ENCODE measurements around the gene KCND3.
"Not testable (repeated sequence)": the region's sequence is repeated elsewhere in the genome, so short reads cannot be mapped to it uniquely, and the experiment has no call there.

The KCND3 gene

DNA sequence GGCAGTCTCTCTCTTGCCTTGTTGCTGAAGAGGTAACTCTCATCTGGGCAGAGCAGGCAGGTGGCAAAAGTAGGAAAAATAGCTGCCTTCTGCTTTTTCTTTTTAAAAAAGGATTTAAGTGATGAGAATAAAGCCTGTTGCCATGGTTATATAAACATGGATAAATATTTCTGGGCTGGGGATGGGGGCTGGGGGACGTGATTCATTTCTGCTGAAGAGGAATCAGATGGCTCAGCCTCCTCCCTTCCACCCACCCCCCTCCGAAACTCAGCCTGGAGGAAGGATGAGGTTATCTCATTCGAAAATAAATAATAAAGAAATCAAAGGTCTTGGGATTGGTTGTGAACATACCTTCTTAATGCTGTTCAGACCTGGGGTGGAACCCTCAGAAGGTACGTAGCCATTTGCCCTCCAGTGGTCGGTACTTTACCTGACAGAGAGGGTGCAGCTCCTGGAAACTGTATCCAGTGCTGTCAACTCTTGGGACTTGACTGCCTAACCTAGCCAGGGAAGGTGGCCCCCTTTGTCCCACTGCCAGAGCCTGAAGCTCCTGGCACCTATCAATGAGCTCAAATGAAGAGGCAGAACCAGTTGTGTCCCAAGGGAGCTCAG is 246.4 kb downstream of the KCND3 start:
- TF ChIP-seq OSR1 (CRISPR knock-in tag; IDR thresholded peaks at IDR 0.05) (no peak), CSDC2 (CRISPR knock-in tag; IDR thresholded peaks at IDR 0.05) (no peak), RARB (CRISPR knock-in tag; IDR thresholded peaks at IDR 0.05) (no peak), ESRRG (CRISPR knock-in tag; IDR thresholded peaks at IDR 0.05) (no peak), ZNF8 (CRISPR knock-in tag; IDR thresholded peaks at IDR 0.05) (no peak), ZNF565 (CRISPR knock-in tag; conservative IDR thresholded peaks at IDR 0.05; ENCODE audit: low read depth) (no peak), TCF4 (CRISPR knock-in tag; IDR thresholded peaks at IDR 0.05; ENCODE audit: borderline replicate concordance) (no peak), ZFP3 (CRISPR knock-in tag; IDR thresholded peaks at IDR 0.05) (no peak), TOX (CRISPR knock-in tag; IDR thresholded peaks at IDR 0.05; ENCODE audit: borderline replicate concordance) (no peak), ARNTL (CRISPR knock-in tag; IDR thresholded peaks at IDR 0.05; ENCODE audit: borderline replicate concordance, low read depth) (no peak), ISL1 (CRISPR knock-in tag; IDR thresholded peaks at IDR 0.05) (no peak), PPARA (CRISPR knock-in tag; IDR thresholded peaks at IDR 0.05; ENCODE audit: borderline replicate concordance) (no peak), ZC3H10 (CRISPR knock-in tag; IDR thresholded peaks at IDR 0.05) (no peak), GLIS3 (CRISPR knock-in tag; IDR thresholded peaks at IDR 0.05) (no peak), ZFP30 (CRISPR knock-in tag; IDR thresholded peaks at IDR 0.05) (no peak)
- TF ChIP-seq, protein P1, sequence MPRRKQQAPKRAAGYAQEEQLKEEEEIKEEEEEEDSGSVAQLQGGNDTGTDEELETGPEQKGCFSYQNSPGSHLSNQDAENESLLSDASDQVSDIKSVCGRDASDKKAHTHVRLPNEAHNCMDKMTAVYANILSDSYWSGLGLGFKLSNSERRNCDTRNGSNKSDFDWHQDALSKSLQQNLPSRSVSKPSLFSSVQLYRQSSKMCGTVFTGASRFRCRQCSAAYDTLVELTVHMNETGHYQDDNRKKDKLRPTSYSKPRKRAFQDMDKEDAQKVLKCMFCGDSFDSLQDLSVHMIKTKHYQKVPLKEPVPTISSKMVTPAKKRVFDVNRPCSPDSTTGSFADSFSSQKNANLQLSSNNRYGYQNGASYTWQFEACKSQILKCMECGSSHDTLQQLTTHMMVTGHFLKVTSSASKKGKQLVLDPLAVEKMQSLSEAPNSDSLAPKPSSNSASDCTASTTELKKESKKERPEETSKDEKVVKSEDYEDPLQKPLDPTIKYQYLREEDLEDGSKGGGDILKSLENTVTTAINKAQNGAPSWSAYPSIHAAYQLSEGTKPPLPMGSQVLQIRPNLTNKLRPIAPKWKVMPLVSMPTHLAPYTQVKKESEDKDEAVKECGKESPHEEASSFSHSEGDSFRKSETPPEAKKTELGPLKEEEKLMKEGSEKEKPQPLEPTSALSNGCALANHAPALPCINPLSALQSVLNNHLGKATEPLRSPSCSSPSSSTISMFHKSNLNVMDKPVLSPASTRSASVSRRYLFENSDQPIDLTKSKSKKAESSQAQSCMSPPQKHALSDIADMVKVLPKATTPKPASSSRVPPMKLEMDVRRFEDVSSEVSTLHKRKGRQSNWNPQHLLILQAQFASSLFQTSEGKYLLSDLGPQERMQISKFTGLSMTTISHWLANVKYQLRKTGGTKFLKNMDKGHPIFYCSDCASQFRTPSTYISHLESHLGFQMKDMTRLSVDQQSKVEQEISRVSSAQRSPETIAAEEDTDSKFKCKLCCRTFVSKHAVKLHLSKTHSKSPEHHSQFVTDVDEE (CRISPR knock-in tag; IDR thresholded peaks at IDR 0.05): no peak
- TF ChIP-seq, protein P2, sequence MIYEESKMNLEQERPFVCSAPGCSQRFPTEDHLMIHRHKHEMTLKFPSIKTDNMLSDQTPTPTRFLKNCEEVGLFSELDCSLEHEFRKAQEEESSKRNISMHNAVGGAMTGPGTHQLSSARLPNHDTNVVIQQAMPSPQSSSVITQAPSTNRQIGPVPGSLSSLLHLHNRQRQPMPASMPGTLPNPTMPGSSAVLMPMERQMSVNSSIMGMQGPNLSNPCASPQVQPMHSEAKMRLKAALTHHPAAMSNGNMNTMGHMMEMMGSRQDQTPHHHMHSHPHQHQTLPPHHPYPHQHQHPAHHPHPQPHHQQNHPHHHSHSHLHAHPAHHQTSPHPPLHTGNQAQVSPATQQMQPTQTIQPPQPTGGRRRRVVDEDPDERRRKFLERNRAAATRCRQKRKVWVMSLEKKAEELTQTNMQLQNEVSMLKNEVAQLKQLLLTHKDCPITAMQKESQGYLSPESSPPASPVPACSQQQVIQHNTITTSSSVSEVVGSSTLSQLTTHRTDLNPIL (CRISPR knock-in tag; IDR thresholded peaks at IDR 0.05; ENCODE audit: low read depth): no peak
- TF ChIP-seq, protein P3, sequence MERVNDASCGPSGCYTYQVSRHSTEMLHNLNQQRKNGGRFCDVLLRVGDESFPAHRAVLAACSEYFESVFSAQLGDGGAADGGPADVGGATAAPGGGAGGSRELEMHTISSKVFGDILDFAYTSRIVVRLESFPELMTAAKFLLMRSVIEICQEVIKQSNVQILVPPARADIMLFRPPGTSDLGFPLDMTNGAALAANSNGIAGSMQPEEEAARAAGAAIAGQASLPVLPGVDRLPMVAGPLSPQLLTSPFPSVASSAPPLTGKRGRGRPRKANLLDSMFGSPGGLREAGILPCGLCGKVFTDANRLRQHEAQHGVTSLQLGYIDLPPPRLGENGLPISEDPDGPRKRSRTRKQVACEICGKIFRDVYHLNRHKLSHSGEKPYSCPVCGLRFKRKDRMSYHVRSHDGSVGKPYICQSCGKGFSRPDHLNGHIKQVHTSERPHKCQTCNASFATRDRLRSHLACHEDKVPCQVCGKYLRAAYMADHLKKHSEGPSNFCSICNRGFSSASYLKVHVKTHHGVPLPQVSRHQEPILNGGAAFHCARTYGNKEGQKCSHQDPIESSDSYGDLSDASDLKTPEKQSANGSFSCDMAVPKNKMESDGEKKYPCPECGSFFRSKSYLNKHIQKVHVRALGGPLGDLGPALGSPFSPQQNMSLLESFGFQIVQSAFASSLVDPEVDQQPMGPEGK (CRISPR knock-in tag; IDR thresholded peaks at IDR 0.05; ENCODE audit: borderline replicate concordance): no peak
- TF ChIP-seq, protein P4, sequence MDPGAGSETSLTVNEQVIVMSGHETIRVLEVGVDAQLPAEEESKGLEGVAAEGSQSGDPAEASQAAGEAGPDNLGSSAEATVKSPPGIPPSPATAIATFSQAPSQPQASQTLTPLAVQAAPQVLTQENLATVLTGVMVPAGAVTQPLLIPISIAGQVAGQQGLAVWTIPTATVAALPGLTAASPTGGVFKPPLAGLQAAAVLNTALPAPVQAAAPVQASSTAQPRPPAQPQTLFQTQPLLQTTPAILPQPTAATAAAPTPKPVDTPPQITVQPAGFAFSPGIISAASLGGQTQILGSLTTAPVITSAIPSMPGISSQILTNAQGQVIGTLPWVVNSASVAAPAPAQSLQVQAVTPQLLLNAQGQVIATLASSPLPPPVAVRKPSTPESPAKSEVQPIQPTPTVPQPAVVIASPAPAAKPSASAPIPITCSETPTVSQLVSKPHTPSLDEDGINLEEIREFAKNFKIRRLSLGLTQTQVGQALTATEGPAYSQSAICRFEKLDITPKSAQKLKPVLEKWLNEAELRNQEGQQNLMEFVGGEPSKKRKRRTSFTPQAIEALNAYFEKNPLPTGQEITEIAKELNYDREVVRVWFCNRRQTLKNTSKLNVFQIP (CRISPR knock-in tag; IDR thresholded peaks at IDR 0.05; ENCODE audit: borderline replicate concordance, low read depth): no peak
- ATAC-seq: no peak

DNA sequence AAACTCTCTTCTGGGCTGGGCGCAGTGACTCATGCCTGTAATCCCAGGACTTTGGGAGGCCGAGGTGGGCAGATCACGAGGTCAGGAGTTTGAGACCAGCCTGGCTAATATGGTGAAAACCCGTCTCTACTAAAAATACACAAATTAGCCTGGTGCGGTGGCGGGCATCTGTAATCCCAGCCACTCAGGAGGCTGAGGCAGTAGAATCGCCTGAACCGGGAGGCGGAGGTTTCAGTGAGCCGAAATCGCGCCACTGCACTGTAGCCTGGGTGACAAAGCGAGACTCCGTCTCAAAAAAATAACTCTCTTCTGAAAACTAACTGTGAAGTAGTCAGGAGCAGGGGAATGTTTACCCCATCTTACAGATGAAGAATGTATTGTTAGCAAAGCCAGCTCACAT is 247.2 kb downstream of the KCND3 start:
- not testable (repeated sequence) for ATAC-seq

DNA sequence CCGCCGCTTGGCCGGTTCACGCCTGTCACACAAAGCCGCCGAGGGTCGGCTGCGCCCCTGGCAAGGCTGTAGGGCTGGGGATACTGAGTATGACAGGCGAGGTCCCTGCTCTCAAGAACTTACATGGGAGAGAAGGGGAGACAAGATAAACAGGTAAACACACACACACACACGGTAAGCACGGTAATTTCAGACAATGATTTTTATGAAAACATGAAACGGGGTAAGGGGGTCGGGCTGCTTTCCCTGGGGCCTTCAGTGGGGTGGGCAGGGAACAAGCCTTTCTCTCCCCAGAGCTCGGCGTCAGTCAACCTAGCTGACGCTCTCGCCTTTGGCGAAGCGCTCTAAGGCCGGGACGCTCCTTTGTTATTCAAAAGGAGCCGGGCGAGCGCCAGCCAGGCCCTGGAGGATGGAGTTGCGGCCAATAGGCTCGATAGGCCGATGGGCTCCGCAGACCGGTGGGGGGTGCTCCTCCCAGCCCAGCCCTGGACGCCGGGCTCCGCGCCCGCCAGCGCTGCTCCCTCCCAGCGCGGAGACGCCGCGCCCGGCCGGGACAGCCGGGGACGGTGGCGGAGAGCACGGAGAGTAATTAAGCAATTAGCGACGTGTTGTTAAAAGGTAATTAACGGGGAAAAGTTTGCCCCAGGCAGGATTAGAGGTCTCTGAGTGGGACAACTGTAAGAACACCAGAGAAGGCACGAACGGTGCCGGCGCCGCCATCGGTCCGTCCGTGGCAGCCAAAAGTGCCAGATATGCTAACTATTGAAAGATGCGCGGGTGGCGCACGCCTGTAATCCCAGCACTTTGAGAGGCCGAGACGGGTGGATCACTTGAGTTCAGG is 249.3 kb downstream of the KCND3 start:
- peak; percentile 78 for ATAC-seq
- TF ChIP-seq, protein P5, sequence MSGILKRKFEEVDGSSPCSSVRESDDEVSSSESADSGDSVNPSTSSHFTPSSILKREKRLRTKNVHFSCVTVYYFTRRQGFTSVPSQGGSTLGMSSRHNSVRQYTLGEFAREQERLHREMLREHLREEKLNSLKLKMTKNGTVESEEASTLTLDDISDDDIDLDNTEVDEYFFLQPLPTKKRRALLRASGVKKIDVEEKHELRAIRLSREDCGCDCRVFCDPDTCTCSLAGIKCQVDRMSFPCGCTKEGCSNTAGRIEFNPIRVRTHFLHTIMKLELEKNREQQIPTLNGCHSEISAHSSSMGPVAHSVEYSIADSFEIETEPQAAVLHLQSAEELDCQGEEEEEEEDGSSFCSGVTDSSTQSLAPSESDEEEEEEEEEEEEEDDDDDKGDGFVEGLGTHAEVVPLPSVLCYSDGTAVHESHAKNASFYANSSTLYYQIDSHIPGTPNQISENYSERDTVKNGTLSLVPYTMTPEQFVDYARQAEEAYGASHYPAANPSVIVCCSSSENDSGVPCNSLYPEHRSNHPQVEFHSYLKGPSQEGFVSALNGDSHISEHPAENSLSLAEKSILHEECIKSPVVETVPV (CRISPR knock-in tag; IDR thresholded peaks at IDR 0.05): no peak
- TF ChIP-seq ZFP3 (CRISPR knock-in tag; IDR thresholded peaks at IDR 0.05): no peak
- no peak for TF ChIP-seq ZFP30 (CRISPR knock-in tag; IDR thresholded peaks at IDR 0.05)
- TF ChIP-seq TOX (CRISPR knock-in tag; IDR thresholded peaks at IDR 0.05; ENCODE audit: borderline replicate concordance): no peak
- no peak for TF ChIP-seq ZNF70 (CRISPR knock-in tag; IDR thresholded peaks at IDR 0.05)
- no peak for TF ChIP-seq SNAI2 (CRISPR knock-in tag; IDR thresholded peaks at IDR 0.05)
- TF ChIP-seq ZNF565 (CRISPR knock-in tag; conservative IDR thresholded peaks at IDR 0.05; ENCODE audit: low read depth): no peak
- no peak for TF ChIP-seq ARNTL (CRISPR knock-in tag; IDR thresholded peaks at IDR 0.05; ENCODE audit: borderline replicate concordance, low read depth)
- no peak for TF ChIP-seq OSR1 (CRISPR knock-in tag; IDR thresholded peaks at IDR 0.05)
- no peak for TF ChIP-seq CSDC2 (CRISPR knock-in tag; IDR thresholded peaks at IDR 0.05)
- no peak for TF ChIP-seq ZNF8 (CRISPR knock-in tag; IDR thresholded peaks at IDR 0.05)
- TF ChIP-seq, protein P3 (CRISPR knock-in tag; IDR thresholded peaks at IDR 0.05; ENCODE audit: borderline replicate concordance): no peak
- TF ChIP-seq ISL1 (CRISPR knock-in tag; IDR thresholded peaks at IDR 0.05): no peak
- TF ChIP-seq TCF4 (CRISPR knock-in tag; IDR thresholded peaks at IDR 0.05; ENCODE audit: borderline replicate concordance): no peak
- TF ChIP-seq RARB (CRISPR knock-in tag; IDR thresholded peaks at IDR 0.05): no peak
- no peak for TF ChIP-seq BACH2 (CRISPR knock-in tag; IDR thresholded peaks at IDR 0.05; ENCODE audit: borderline replicate concordance)
- TF ChIP-seq ZC3H10 (CRISPR knock-in tag; IDR thresholded peaks at IDR 0.05): no peak
- TF ChIP-seq GLIS3 (CRISPR knock-in tag; IDR thresholded peaks at IDR 0.05): no peak

All from SK-N-SH treated with all-trans-retinoic acid at 6 μM for 48 hours (cell line).